Measurements from ENCODE around the gene SERPINA3. TPM values are rescaled to one million over a fixed set of nuclear protein-coding genes. Genes with fewer than 3 reads are reported as not detected.

SERPINA3 gene
- total RNA-seq, 1 donor from 2014 or later, result not detected

DNA sequence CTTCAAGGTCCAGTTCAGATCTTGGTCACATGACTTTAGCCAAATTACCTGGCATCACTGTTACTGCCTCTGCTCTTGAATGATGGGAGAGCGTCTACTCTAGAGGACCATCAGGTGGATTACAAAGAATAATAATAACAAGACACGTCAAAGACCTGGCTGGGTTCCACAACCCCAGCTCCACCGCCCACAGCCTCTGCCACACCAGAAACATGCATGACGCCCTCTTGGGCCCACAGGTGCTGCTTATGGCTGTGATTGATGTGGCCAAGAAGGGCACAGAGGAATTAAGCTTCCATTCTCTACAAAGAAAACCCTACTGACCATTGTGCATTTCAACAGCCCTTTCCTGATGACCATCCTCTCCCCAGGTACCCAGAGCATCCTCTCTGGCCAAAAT lies 18.2 kb downstream of the SERPINA3 start:
- peaks cover 47% of the 10 kb centered on the region for H3K27me3 Mint-ChIP-seq (ENCODE audit: low read depth)
- H3K4me1 Mint-ChIP-seq, result no peaks in the 10 kb centered on the region
- H3K4me3 Mint-ChIP-seq, result no peak overlapping the region
- no peaks in the 10 kb centered on the region for H3K36me3 Mint-ChIP-seq (ENCODE audit: low read depth)
- DNase-seq (ENCODE audit: low read depth, low spot score), result no peak
- peaks cover 7% of the 10 kb centered on the region for H3K9me3 Mint-ChIP-seq
- no peak overlapping the region for H3K27ac Mint-ChIP-seq (ENCODE audit: unreplicated experiment)
- TF ChIP-seq CTCF (conservative IDR thresholded peaks at IDR 0.05), result no peak

DNA sequence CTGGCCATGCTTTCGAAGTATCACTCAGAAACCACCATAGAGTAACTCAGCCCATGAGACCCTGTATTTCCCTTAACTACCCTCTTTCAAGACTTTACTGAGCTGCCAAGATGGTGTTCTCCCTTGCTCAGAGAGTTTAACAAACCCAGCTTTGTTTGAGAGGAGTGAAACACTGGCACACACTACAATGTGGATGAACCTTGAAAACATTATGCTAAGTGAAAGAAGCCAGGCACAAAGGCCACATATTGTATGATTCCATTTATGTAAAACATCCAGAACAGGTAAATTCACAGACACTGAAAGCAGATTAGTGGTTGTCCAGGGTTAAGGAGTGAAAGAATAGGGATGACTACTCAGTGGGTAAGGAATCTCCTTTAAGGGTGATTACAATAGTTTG lies 18.9 kb downstream of the SERPINA3 start:
- Mint-ChIP-seq H3K36me3 (ENCODE audit: low read depth) (no peaks in the 10 kb centered on the region), H3K27me3 (ENCODE audit: low read depth) (peaks cover 47% of the 10 kb centered on the region), H3K9me3 (peaks cover 7% of the 10 kb centered on the region), H3K4me3 (no peak overlapping the region), H3K4me1 (no peaks in the 10 kb centered on the region), H3K27ac (ENCODE audit: unreplicated experiment) (no peak overlapping the region)
- TF ChIP-seq CTCF (conservative IDR thresholded peaks at IDR 0.05), result no peak
- DNase-seq (ENCODE audit: low read depth, low spot score), result no peak

DNA sequence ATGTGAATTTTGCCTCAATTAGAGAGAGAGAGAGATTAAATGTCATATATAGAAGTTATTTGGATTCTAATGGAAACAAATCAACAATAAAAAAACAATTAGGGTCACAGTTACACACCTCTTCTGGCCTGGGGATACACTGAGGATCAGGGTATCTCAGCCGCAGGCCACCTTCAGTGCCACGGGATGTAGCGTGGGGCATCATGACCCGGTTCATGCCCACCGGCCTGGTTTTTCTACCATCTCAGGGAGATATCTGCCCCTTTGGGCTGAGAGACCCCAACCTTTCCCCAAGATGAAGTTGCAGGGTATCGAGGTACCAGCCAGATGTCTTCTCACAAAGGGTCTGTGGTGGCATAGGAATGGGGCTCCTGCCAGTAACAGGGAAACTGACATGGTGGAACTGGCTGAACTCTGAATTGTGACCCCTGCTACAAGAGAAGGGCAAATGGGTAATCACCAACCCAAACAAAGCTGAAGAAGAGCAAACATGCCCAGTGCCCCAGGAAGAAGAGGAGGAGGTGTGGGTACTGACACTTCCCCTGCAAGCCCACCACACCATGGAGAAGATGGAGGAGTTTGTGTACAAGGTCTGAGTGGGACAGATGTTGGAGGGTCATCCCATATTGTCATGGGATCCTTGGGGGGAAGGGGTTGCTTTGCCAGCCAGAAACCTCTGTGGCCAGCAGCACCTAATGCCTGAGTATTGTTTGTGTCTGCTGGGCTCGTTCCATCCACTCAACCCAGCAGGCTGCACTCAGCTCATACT lies 19.5 kb downstream of the SERPINA3 start:
- no peak for DNase-seq (ENCODE audit: low read depth, low spot score)
- TF ChIP-seq CTCF (conservative IDR thresholded peaks at IDR 0.05), result no peak
- Mint-ChIP-seq H3K9me3 (peaks cover 7% of the 10 kb centered on the region), H3K4me1 (no peaks in the 10 kb centered on the region), H3K27ac (ENCODE audit: unreplicated experiment) (no peak overlapping the region), H3K4me3 (no peak overlapping the region), H3K27me3 (ENCODE audit: low read depth) (peaks cover 47% of the 10 kb centered on the region), H3K36me3 (ENCODE audit: low read depth) (no peaks in the 10 kb centered on the region)

- no peak overlapping the region for H3K27ac Mint-ChIP-seq (ENCODE audit: unreplicated experiment)
- peaks cover 7% of the 10 kb centered on the region for H3K9me3 Mint-ChIP-seq
- peaks cover 47% of the 10 kb centered on the region for H3K27me3 Mint-ChIP-seq (ENCODE audit: low read depth)
- no peaks in the 10 kb centered on the region for H3K36me3 Mint-ChIP-seq (ENCODE audit: low read depth)
- no peaks in the 10 kb centered on the region for H3K4me1 Mint-ChIP-seq
- no peak for TF ChIP-seq CTCF (conservative IDR thresholded peaks at IDR 0.05)
- DNase-seq (ENCODE audit: low read depth, low spot score), result no peak
- H3K4me3 Mint-ChIP-seq, result no peak overlapping the region
These were observed 20.1 kb downstream of the SERPINA3 start for GRCh38 chr14:94632305-94632590.

- Mint-ChIP-seq H3K36me3 (ENCODE audit: low read depth) (no peaks in the 10 kb centered on the region), H3K9me3 (peaks cover 7% of the 10 kb centered on the region), H3K4me3 (no peak overlapping the region), H3K4me1 (no peaks in the 10 kb centered on the region), H3K27ac (ENCODE audit: unreplicated experiment) (no peak overlapping the region), H3K27me3 (ENCODE audit: low read depth) (peaks cover 50% of the 10 kb centered on the region)
- TF ChIP-seq CTCF (conservative IDR thresholded peaks at IDR 0.05), result no peak
- DNase-seq (ENCODE audit: low read depth, low spot score), result no peak
These were observed 20.9 kb downstream of the SERPINA3 start for GRCh38 chr14:94633121-94633520.

Measured in neural crest cell (in vitro differentiated cells).